ENCODE measurements around the gene PEDS1.
"Not testable (repeated sequence)": the region's sequence is repeated elsewhere in the genome, so short reads cannot be mapped to it uniquely, and the experiment has no call there.

PEDS1 gene

DNA sequence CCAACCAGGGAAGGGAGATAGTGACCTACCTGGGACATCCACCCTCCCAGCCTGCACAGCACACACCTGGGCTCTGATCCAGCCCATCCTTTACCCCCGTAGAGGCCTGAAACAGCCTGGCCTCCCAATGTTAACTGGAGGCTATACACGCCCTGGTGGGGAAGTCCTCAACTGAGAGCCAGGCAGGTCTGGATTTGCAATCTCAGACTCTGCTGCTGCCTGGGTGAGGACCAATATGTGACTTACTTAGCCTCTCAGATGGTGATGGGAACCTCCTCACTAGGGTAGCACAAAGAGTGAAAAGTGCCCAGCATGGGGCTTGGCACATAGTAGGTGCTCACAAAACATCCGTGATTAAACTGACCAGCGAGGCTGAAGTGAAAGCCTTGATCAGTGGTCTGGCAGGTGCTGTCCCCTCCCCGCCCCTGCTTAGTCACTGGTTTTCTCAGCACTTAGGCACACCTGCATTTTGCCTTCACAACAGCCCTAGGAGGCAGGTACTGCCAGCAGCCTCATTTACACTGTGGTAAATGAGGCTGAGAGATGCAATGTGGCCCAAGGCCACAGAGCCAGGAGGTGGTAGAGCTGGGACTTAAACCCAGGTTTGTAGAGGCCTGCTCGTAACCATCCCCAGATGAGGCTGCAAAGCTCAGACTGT is 12.4 kb downstream of the PEDS1 start:
- TF ChIP-seq, protein P1, sequence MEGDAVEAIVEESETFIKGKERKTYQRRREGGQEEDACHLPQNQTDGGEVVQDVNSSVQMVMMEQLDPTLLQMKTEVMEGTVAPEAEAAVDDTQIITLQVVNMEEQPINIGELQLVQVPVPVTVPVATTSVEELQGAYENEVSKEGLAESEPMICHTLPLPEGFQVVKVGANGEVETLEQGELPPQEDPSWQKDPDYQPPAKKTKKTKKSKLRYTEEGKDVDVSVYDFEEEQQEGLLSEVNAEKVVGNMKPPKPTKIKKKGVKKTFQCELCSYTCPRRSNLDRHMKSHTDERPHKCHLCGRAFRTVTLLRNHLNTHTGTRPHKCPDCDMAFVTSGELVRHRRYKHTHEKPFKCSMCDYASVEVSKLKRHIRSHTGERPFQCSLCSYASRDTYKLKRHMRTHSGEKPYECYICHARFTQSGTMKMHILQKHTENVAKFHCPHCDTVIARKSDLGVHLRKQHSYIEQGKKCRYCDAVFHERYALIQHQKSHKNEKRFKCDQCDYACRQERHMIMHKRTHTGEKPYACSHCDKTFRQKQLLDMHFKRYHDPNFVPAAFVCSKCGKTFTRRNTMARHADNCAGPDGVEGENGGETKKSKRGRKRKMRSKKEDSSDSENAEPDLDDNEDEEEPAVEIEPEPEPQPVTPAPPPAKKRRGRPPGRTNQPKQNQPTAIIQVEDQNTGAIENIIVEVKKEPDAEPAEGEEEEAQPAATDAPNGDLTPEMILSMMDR (IDR thresholded peaks at IDR 0.05) = no peak
- Histone ChIP-seq H3K9me3 (no peaks in the 10 kb centered on the region), H3K4me1 (ENCODE audit: control insufficient read depth in 1 of 2, insufficient read depth in 1 of 2, low read depth in 1 of 2, low read length in 1 of 2) (peaks cover 4 to 6% of the 10 kb centered on the region in 2 experiments)

DNA sequence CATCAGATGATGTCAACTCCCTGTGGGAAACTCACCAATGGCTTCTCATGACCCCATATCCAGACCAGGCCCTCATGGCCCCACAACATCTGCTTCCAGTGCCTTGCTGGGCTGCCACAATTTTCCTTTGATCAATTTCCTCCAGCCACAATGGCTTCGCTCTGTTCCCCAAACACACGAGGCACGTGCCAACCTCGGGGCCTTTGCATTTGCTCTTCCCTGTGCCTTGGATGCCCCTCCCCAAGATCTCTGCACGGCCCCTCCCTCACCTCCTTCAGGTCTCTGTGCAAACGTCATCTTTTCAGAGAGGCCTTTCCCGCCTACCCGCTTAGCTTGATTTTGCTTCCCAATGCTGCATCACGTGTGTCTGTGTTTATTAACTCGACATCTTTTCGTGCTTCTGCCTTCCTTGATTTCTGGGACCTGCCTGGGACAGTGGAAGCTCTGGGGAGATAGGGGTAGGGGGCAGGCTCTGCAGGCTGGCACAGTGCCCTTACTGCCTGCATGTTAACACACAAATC is 13.1 kb downstream of the PEDS1 start:
- H3K4me1 ChIP-seq (ENCODE audit: control insufficient read depth in 1 of 2, insufficient read depth in 1 of 2, low read depth in 1 of 2, low read length in 1 of 2) = peaks cover 0 to 4% of the 10 kb centered on the region in 2 experiments
- H3K4me3 ChIP-seq (ENCODE audit: low read depth in 1 of 2, low read length in 1 of 2) = no peak overlapping the region
- H3K36me3 ChIP-seq = peaks cover 53% of the 10 kb centered on the region
- no peaks in the 10 kb centered on the region for H3K27me3 ChIP-seq
- TF ChIP-seq, protein P1 (IDR thresholded peaks at IDR 0.05) = no peak
- no peaks in the 10 kb centered on the region for H3K9me3 ChIP-seq
- H3K27ac ChIP-seq = no peak overlapping the region

More for the DNA sequence above, 12.4 kb downstream of the PEDS1 start:
- no peak overlapping the region for H3K27ac ChIP-seq
- peaks cover 53% of the 10 kb centered on the region for H3K36me3 ChIP-seq
- no peaks in the 10 kb centered on the region for H3K27me3 ChIP-seq
- H3K4me3 ChIP-seq (ENCODE audit: low read depth in 1 of 2, low read length in 1 of 2) = no peak overlapping the region

DNA sequence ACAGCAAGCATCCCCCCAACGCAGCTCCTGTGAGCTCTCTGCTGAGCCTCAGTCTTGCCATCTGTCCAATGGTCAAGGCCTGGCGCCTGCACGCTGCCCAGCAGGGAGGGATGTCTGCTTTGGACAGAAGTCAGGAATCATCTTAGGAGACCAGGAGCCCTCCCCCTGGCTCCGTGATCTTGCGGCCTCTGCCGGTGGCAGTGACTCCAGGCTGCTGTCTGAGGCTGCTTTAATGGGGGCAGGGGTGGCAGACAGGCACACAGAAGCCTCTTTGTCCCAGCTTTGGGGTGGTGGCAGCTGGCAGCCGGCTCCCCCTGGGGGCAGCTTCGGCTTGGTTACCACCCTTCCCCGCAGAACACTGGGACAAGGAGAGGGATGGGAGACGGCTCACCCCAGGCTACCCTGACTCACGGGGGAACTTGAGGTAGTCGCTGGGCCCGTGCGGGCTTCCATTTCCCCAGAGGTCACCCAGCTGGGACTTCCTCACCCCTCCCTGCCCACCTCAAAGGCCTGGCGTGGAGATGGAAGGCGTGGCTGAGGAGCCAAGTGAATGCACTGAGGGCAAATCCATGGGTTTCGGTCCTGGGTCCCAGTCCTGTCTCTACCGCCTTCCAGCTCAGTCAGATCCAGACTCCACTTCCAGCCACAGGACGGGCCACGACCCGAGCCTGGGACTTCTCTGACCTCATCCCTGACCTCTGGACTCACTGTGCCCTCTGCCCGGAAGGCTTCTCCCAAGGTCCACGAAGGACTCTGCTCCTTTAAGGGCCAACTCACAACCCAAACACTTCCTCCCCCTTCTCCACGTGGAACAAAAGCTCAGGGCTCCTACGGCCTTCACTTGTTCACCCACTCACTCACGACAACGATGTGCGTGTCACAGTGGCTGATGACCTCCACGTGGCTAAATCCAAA is 14.8 kb downstream of the PEDS1 start:
- no peak overlapping the region for H3K4me3 ChIP-seq (ENCODE audit: low read depth in 1 of 2, low read length in 1 of 2)
- H3K27ac ChIP-seq = no peak overlapping the region

DNA sequence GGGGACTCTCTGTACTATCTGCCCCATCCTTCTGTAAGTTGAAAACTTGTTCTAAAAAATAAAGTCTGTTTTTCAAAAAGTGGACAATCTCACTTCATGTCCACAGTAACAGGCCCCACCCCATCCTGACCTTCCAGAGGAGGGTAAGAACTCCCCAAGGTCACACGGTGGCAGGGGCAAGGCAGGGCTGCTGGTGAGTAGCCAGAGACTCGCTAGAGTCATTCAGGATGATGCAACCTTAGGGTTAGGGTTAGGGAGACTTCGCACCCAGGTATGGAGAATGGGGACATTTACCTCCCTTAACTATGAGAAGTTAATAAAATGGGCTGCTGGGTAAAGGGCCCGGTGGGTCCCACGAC is 15.4 kb downstream of the PEDS1 start:
- no peak overlapping the region for H3K4me3 ChIP-seq (ENCODE audit: low read depth in 1 of 2, low read length in 1 of 2)
- H3K4me1 ChIP-seq (ENCODE audit: control insufficient read depth in 1 of 2, insufficient read depth in 1 of 2, low read depth in 1 of 2, low read length in 1 of 2) = no peaks in the 10 kb centered on the region
- H3K36me3 ChIP-seq = peaks cover 72% of the 10 kb centered on the region
- TF ChIP-seq, protein P1 (IDR thresholded peaks at IDR 0.05) = no peak
- no peak overlapping the region for H3K27ac ChIP-seq
- H3K9me3 ChIP-seq = no peaks in the 10 kb centered on the region
- H3K27me3 ChIP-seq = no peaks in the 10 kb centered on the region

More for the DNA sequence above, 14.8 kb downstream of the PEDS1 start:
- no peaks in the 10 kb centered on the region for H3K4me1 ChIP-seq (ENCODE audit: control insufficient read depth in 1 of 2, insufficient read depth in 1 of 2, low read depth in 1 of 2, low read length in 1 of 2)
- TF ChIP-seq, protein P1 (IDR thresholded peaks at IDR 0.05) = no peak
- no peaks in the 10 kb centered on the region for H3K9me3 ChIP-seq
- peaks cover 69% of the 10 kb centered on the region for H3K36me3 ChIP-seq
- no peaks in the 10 kb centered on the region for H3K27me3 ChIP-seq

DNA sequence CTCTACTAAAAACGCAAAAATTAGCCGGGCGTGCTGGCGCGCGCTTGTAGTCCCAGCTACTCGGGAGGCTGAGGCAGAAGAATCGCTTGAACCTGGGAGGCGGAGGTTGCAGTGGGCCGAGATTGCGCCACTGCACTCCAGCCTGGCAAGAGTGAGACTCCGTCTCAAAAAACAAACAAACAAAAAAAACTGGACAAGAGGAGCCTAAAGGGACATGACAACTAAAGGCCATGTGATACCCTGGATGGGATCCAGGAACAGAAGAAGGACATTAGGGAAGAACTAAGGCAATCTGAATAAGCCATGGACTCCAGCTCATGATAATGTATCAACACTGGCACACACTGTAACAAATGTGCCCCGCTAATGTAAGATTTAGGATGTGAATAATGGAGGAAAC is 15.8 kb downstream of the PEDS1 start:
- H3K4me1 ChIP-seq (ENCODE audit: control insufficient read depth in 1 of 2, insufficient read depth in 1 of 2, low read depth in 1 of 2, low read length in 1 of 2); H3K9me3 ChIP-seq; H3K27ac ChIP-seq; H3K27me3 ChIP-seq; H3K4me3 ChIP-seq (ENCODE audit: low read depth in 1 of 2, low read length in 1 of 2): not testable (repeated sequence)
- H3K36me3 ChIP-seq = peaks cover 72% of the 10 kb centered on the region
